IMR-90 (cell line): ENCODE measurements around the gene TCF7L1. TPM values are rescaled to one million over a fixed set of nuclear protein-coding genes. Genes with fewer than 3 reads are reported as not detected.

Experiments used
- ATAC-seq: fragments of 200-7000 bp; cut with Tn5 transposase; 2 replicates; pipeline ENCODE4 v1.9.1; 2020; ENCODE audit warnings: low read depth, mild to moderate bottlenecking, moderate library complexity
- BruUV-seq: library from RNA; stranded (reverse); fragments of 400-500 nt; replicated peaks from 2 replicates; lab custom pipeline; 2021; lab: Mats Ljungman, UMichigan
- CTCF ChIA-PET: fragments of 300-600 bp; formaldehyde crosslinking; extraction: SDS; loops from one replicate; lab custom pipeline; 2021; ENCODE audit warnings: antibody characterized with exemption; lab: Yijun Ruan, JAX
- POLR2A ChIA-PET: fragments of 300-600 bp; sonication (Branson Sonifier 250); formaldehyde crosslinking; loops from one replicate; lab custom pipeline; 2022; ENCODE audit warnings: antibody characterized with exemption; ENCODE audit not compliant: unreplicated experiment; lab: Charles Lee
- DNase-seq: peaks from one replicate; pipeline ENCODE4 v3.0.0; 2013
- H2AFZ ChIP-seq: replicated peaks from 2 replicates; pipeline ENCODE3; 2013; ENCODE audit warnings: low read length, mild to moderate bottlenecking; ENCODE audit not compliant: poor library complexity
- H2AK5ac ChIP-seq: 2 replicates; pipeline ENCODE4 v1.6.1; 2013; ENCODE audit warnings: low read depth, low read length, inconsistent platforms
- H2AK9ac ChIP-seq: replicated peaks from 2 replicates; pipeline ENCODE3; 2013; ENCODE audit warnings: mild to moderate bottlenecking, low read depth, low read length, moderate library complexity; ENCODE audit not compliant: poor library complexity
- H2BK120ac ChIP-seq: 2 replicates; pipeline ENCODE4 v1.6.1; 2013; ENCODE audit warnings: low read depth, low read length, inconsistent platforms
- H2BK15ac ChIP-seq: 3 replicates; pipeline ENCODE4 v1.6.1; 2013; ENCODE audit warnings: low read depth, low read length, inconsistent platforms
- H2BK20ac ChIP-seq: 2 replicates; pipeline ENCODE4 v1.6.1; 2013; ENCODE audit warnings: low read depth, mild to moderate bottlenecking, inconsistent platforms, low read length, moderate library complexity
- H2BK5ac ChIP-seq: 2 replicates; pipeline ENCODE4 v1.6.1; 2013; ENCODE audit warnings: mild to moderate bottlenecking, low read depth, low read length, inconsistent platforms; ENCODE audit not compliant: poor library complexity, severe bottlenecking
- H3K14ac ChIP-seq: replicated peaks from 2 replicates; pipeline ENCODE4 v1.6.1; 2013; ENCODE audit warnings: low read depth, low read length, inconsistent platforms
- H3K18ac ChIP-seq: 2 replicates; pipeline ENCODE4 v1.6.1; 2013; ENCODE audit warnings: low read depth, low read length, control low read depth
- H3K23ac ChIP-seq: 2 replicates; pipeline ENCODE4 v1.6.1; 2013; ENCODE audit warnings: low read depth, low read length, inconsistent platforms
- H3K27ac ChIP-seq: 2 replicates; pipeline ENCODE4 v1.5.1; 2013; ENCODE audit warnings: mild to moderate bottlenecking, control low read depth, low read length; ENCODE audit not compliant: insufficient read depth
- H3K27me3 ChIP-seq: 2 replicates; pipeline ENCODE4 v1.6.1; 2013; ENCODE audit warnings: low read length; ENCODE audit not compliant: control insufficient read depth, insufficient read depth
- H3K36me3 ChIP-seq: 2 replicates; pipeline ENCODE4 v1.6.1; 2013; ENCODE audit warnings: low read length, mixed read lengths; ENCODE audit not compliant: control insufficient read depth, insufficient read depth
- H3K4ac ChIP-seq: 2 replicates; pipeline ENCODE4 v1.6.1; 2013; ENCODE audit warnings: low read depth, low read length, inconsistent platforms
- H3K4me1 ChIP-seq: 2 replicates; pipeline ENCODE4 v1.6.1; 2013; ENCODE audit warnings: low read length, mixed read lengths; ENCODE audit not compliant: control insufficient read depth, insufficient read depth
- H3K4me2 ChIP-seq: 2 replicates; pipeline ENCODE4 v1.6.1; 2013; ENCODE audit warnings: low read depth, mild to moderate bottlenecking, control low read depth, low read length, moderate library complexity
- H3K4me3 ChIP-seq: 2 replicates; pipeline ENCODE4 v1.5.1; 2013; ENCODE audit warnings: low read depth, mild to moderate bottlenecking, control low read depth, low read length, moderate library complexity; ENCODE audit not compliant: insufficient read depth
- H3K56ac ChIP-seq: 2 replicates; pipeline ENCODE4 v1.6.1; 2013; ENCODE audit warnings: low read length, inconsistent platforms; ENCODE audit not compliant: insufficient read depth; ENCODE audit errors: extremely low read depth
- H3K79me1 ChIP-seq, 2 experiments: 2 replicates each; pipeline ENCODE4 v1.6.1; 2013; ENCODE audit warnings: low read length in 2 of 2, inconsistent platforms in 1 of 2, low read depth in 1 of 2
- H3K9ac ChIP-seq: 2 replicates; pipeline ENCODE4 v1.6.1; 2013; ENCODE audit warnings: low read depth, low read length, control low read depth
- H3K9me1 ChIP-seq: 2 replicates; pipeline ENCODE4 v1.6.1; 2013; ENCODE audit warnings: low read length, inconsistent platforms; ENCODE audit not compliant: insufficient read depth
- H3K9me3 ChIP-seq: 2 replicates; pipeline ENCODE4 v1.6.1; 2013; ENCODE audit warnings: low read length; ENCODE audit not compliant: control insufficient read depth, insufficient read depth
- H4K20me1 ChIP-seq: 2 replicates; pipeline ENCODE4 v1.6.1; 2013; ENCODE audit warnings: low read length, inconsistent platforms; ENCODE audit not compliant: insufficient read depth
- H4K5ac ChIP-seq: 2 replicates; pipeline ENCODE4 v1.6.1; 2013; ENCODE audit warnings: mild to moderate bottlenecking, low read depth, low read length, control low read depth
- H4K8ac ChIP-seq, 2 experiments: 2 replicates each; pipeline ENCODE4 v1.6.1; 2013; ENCODE audit warnings: low read depth in 2 of 2, low read length in 2 of 2, control low read depth in 1 of 2, inconsistent platforms in 1 of 2
- H4K91ac ChIP-seq: 2 replicates; pipeline ENCODE4 v1.6.1; 2013; ENCODE audit warnings: low read depth, low read length, inconsistent platforms; ENCODE audit not compliant: insufficient read depth
- BHLHE40 ChIP-seq: fragments of 150-350 bp; IDR thresholded peaks from 2 replicates; pipeline ENCODE4 v1.6.1; 2016; ENCODE audit warnings: mild to moderate bottlenecking, low read depth, low read length
- CTCF ChIP-seq: conservative IDR thresholded peaks from 2 replicates; pipeline ENCODE4 v1.5.1; 2012; ENCODE audit warnings: mild to moderate bottlenecking, low read depth, low read length, improper control_type of control experiment
- ELK1 ChIP-seq: fragments of 150-350 bp; IDR thresholded peaks from 2 replicates; pipeline ENCODE4 v1.6.1; 2016; ENCODE audit warnings: low read depth, mild to moderate bottlenecking, low read length, moderate library complexity, borderline replicate concordance
- FOS ChIP-seq: fragments of 150-350 bp; IDR thresholded peaks from 2 replicates; pipeline ENCODE4 v1.6.1; 2016; ENCODE audit warnings: low read depth, low read length
- NFE2L2 ChIP-seq: fragments of 150-350 bp; IDR thresholded peaks from 2 replicates; pipeline ENCODE4 v1.6.1; 2016; ENCODE audit warnings: low read depth, mild to moderate bottlenecking, low read length
- POLR2A ChIP-seq: IDR thresholded peaks from 2 replicates; pipeline ENCODE4 v1.6.1; 2012; ENCODE audit warnings: mild to moderate bottlenecking, low read depth, low read length
- RCOR1 ChIP-seq: IDR thresholded peaks from 2 replicates; pipeline ENCODE4 v1.6.1; 2012; ENCODE audit warnings: mild to moderate bottlenecking, low read length, improper control_type of control experiment; ENCODE audit not compliant: insufficient replicate concordance
- SMC3 ChIP-seq: fragments of 150-350 bp; IDR thresholded peaks from 2 replicates; pipeline ENCODE4 v1.6.1; 2016; ENCODE audit warnings: low read depth, mild to moderate bottlenecking, antibody characterized with exemption, low read length, moderate library complexity
- WGBS, 2 experiments: methylation state at CpG; one replicate each; pipeline versions ENCODE4 v1.1.5 to v1.1.7; 2013; ENCODE audit warnings: missing lambda C conversion rate in 2 of 2; ENCODE audit not compliant: insufficient read length in 1 of 2; ENCODE audit errors: extremely low coverage in 2 of 2; 5-methylcytosine and 5-hydroxymethylcytosine counted together
- dilution Hi-C: fragments of 300-500 bp; cut with HindIII; formaldehyde crosslinking; loops from one replicate; pipeline ENCODE4 v1.14.3; 2018; ENCODE audit warnings: low sequenced_read_pairs; ENCODE audit not compliant: unreplicated experiment
- in situ Hi-C: fragments of 300-500 bp; cut with MboI; formaldehyde crosslinking; loops from 3 replicates; pipeline ENCODE4 v1.14.3; 2019; ENCODE audit warnings: low sequenced_read_pairs, inconsistent platforms, mixed read lengths
- intact Hi-C: fragments of 100-400 bp; cut with micrococcal nuclease; formaldehyde crosslinking; loops from 2 replicates; pipeline ENCODE4 v1.10.0; 2022
- polyA plus RNA-seq, 3 experiments: library from polyadenylated mRNA; depleted of rRNA; stranded (reverse); fragments of >200 nt; gene quantifications; 2 replicates each; pipeline ENCODE4 v1.2.3, GENCODE V29; 2012; ENCODE audit warnings: low replicate concordance in 1 of 3
- total RNA-seq: library from RNA; depleted of rRNA; stranded (reverse); fragments of >200 nt; gene quantifications from 2 replicates; pipeline ENCODE4 v1.2.3, GENCODE V29; 2012

Gene TCF7L1
- total and polyA plus RNA-seq, 2 of the 4 experiments (the other 2 are of a cell fraction) = 0.72 to 11.1 TPM

- DNase-seq = no peak
- ChIA-PET CTCF (no interaction called here), POLR2A (no interaction called here)
- Histone ChIP-seq H4K8ac (no peak overlapping the region), H3K27ac (no peak overlapping the region), H3K9me1 (peaks cover 18% of the 10 kb centered on the region; the same call in 1 of the 2 replicates), H3K9ac (no peak overlapping the region), H3K9me3 (no peaks in the 10 kb centered on the region), H3K56ac (no peak overlapping the region), H4K20me1 (peaks cover 17% of the 10 kb centered on the region; the same call in 1 of the 2 replicates), H2BK20ac (no peak overlapping the region), H2BK15ac (no peak overlapping the region), H3K27me3 (no peaks in the 10 kb centered on the region), H3K4me1 (no peaks in the 10 kb centered on the region), H3K4me3 (no peak overlapping the region), H3K4me2 (no peak overlapping the region), H3K36me3 (peaks cover 3% of the 10 kb centered on the region; the same call in 1 of the 2 replicates), H4K91ac (no peak overlapping the region), H3K4ac (no peak overlapping the region), H2AFZ (no peak overlapping the region), H4K5ac (no peak overlapping the region), H3K23ac (no peak overlapping the region), H3K18ac (no peak overlapping the region), H3K79me1 (peaks cover 25 to 60% of the 10 kb centered on the region in 2 experiments), H3K14ac (no peak overlapping the region), H2AK5ac (no peak overlapping the region), H2AK9ac (no peak overlapping the region), H2BK120ac (no peak overlapping the region), H2BK5ac (no peak overlapping the region)
- BruUV-seq = no TSS peak
- no CpG with 5 or more reads among the region's 2 CpGs for WGBS, 2 experiments
- ATAC-seq = no peak
- intact Hi-C loops = no loop called here
- TF ChIP-seq BHLHE40 (no peak), FOS (no peak), RCOR1 (no peak), POLR2A (no peak), SMC3 (no peak), ELK1 (no peak), NFE2L2 (no peak), CTCF (no peak)
- dilution Hi-C loops = no loop called here
- in situ Hi-C loops = no loop called here
These were observed 101.7 kb downstream of the TCF7L1 start for GRCh38 chr2:85234868-85235267.
